ENCODE measurements around the gene AKT1.
"Not testable (repeated sequence)": the region's sequence is repeated elsewhere in the genome, so short reads cannot be mapped to it uniquely, and the experiment has no call there.

Gene AKT1

DNA sequence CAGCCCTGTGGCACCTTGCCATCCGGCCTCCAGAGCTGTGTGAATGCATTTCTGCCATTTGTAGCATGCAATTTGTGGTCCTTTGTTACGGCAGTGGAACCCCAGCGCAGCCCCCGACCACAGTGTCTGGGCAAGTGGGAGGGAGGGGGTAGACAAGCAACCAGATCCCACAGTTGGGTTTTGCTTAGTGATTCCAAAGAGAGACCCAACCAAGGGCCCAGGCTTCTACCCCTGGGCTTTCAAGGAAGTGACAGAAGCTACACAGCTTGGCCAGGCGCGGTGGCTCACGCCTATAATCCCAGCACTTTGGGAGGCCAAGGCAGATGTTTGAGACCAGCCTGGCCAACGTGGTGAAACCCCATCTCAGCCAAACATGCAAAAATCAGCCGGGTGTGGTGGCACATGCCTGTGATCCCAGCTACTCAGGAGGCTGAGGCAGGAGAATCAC is 23.2 kb upstream of the AKT1 start:
- DNase-seq (ENCODE audit: low read depth in 3 of 3): no peak

DNA sequence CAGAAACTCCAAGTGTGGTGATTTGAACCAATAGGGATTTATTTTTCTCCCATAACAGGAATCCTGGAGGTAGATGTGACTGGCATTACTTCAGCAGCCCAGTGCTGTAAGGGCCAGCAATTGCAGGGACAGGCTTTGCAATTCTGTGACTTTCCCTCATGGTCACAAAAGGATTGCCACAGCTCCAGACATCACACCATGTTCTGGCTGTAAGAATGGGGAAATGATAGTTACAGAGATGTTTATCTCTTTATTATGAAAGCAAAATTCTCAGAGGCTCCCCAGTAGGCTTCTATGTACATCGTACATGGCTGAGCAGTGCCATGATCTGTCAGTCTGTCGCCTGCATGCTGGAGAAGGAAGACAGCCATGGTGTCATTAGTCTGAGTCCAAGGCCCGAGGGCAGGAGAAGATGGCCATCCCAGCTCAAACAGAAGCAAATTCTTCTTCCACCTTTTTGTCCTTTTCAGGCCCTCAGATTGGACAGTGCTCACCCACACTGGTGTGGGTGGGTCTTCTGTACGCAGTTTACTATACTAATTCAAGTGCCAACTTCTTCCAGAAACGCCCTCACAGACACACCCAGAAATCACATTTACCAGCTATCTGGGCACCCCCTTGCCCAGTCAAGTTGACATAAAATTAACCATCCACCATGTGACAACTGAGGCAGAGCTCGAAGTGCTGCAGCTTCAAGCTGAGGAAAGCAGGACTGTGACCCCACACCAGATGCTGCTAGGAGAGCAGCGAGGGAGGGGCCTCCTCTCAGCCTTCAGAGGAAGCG is 22.6 kb upstream of the AKT1 start:
- DNase-seq (ENCODE audit: low read depth in 3 of 3): no peak

GRCh38 chr14:104816616-104816884 is 21.0 kb upstream of the AKT1 start:
- no peak for DNase-seq (ENCODE audit: low read depth in 3 of 3)

GRCh38 chr14:104814701-104815100 is 19.2 kb upstream of the AKT1 start:
- DNase-seq (ENCODE audit: low read depth in 3 of 3): not testable (repeated sequence)

DNA sequence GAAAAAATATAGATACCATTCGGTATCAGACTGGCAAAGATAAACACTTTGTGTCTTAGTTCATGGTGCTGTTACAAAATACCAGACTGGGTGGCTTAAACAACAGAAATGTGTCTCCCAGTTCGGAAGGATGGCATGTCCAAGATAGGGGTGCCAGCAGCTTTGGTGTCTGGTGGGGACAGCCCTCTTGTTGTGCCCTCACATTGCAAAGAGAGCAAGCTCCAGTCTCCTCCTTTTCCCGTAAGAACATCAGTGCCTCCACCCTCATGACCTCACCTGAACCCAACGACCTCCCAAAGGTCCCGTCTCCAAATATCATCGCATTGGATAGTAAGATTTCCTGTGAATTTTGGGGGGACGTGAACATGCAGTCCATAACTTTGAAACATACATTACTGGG is 17.7 kb upstream of the AKT1 start:
- no peak for DNase-seq (ENCODE audit: low read depth in 3 of 3)

GRCh38 chr14:104810316-104810715 is 14.8 kb upstream of the AKT1 start:
- no peak for DNase-seq (ENCODE audit: low read depth in 3 of 3)

- no peak for DNase-seq (ENCODE audit: low read depth in 3 of 3)
These were observed 12.9 kb upstream of the AKT1 start for GRCh38 chr14:104808456-104808855.

GRCh38 chr14:104806625-104807465 is 11.3 kb upstream of the AKT1 start:
- no peak for DNase-seq (ENCODE audit: low read depth in 3 of 3)

DNA sequence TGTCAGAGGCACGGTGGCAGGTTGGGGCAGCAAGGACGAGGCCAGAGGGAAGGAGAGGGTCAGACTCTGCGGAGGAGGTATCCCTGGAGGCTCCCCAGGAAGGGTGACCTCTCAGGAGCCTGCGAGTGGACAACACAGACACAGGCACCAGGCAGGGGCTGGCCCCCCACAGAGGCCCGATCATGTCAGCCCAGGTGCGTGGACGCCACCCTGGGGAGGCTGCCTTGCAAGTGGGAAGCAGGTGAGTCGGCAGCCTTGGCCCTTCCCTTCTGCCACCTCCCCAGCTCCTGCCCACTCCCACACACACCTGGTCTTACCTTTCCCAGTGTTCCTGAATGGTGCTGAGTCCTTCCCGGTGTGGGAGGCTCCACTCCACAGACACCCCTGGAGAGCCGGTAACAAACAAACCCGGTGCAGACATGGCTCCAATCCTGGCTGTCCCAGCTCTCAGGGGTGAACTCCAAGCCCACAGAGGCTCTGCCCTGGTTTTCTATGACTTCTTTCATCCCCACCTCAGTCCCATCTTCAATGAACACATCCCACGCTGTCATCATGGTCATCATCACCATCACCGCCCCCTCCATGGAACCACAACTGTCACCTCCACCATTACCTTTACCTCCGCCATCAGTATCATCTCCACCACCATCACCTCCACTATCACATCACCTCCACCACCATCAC is 10.5 kb upstream of the AKT1 start:
- no peak for DNase-seq (ENCODE audit: low read depth in 3 of 3)

DNA sequence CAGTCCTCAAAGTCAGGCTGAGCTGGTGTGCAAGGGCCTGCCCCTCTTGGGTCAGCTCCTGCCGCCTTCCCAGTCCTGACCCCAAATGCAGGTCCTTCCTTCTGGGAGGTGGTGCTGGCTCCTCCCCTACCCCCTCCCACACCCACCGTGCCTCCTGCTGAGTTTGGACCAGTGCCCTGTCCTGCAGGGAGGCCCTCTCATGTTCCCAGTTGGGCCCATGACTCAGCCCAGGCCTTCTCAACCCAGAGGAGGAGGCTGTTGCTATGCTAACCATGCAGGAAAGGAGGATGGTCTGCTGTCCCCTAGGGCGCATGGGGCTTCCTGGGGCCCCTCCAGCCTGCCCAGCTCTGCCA is 9.8 kb upstream of the AKT1 start:
- no peak for DNase-seq (ENCODE audit: low read depth in 3 of 3)

DNA sequence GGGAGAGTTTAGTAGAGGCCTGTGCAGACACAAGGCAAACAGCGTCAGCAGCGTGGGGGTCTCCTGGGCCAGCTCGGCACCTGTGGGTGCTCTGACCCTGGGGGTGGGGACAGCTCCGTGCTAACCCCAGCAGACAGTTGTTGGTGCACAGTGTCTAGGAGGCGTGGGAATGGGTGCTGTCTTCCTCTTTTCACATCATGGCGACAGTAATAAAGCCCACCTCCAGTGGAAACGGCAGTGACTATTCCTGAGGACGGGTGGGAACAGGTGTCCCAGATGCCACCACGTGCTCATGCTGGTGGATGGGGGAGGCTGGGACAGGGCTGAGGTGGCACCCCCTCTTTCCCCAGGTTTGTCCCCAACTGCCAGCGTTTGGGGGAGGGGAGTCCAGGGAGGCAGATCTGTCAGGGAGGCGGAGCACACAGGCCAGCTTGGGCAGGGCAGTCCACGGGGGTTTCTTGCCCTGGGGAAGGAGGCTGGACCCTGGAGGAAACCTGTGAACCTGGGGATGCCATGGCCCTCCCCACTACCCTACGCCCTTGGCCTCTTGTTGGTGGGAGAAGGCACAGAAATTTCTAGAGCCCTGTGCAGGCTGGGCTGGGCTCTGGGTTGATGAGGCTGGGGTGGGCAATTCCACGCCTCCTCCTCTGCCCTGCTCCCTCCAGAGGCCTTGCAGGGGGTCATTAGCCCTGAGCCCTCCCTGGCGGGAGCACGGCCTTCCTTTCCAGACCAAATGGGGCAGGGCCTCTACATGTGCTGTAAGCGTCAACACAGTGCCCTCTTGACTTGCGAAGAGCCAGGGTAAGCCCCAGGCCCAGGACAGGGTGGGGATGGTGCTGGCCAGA is 9.2 kb upstream of the AKT1 start:
- no peak for DNase-seq (ENCODE audit: low read depth in 3 of 3)

GRCh38 chr14:104803912-104804410 is 8.4 kb upstream of the AKT1 start:
- DNase-seq (ENCODE audit: low read depth in 3 of 3): no peak

DNA sequence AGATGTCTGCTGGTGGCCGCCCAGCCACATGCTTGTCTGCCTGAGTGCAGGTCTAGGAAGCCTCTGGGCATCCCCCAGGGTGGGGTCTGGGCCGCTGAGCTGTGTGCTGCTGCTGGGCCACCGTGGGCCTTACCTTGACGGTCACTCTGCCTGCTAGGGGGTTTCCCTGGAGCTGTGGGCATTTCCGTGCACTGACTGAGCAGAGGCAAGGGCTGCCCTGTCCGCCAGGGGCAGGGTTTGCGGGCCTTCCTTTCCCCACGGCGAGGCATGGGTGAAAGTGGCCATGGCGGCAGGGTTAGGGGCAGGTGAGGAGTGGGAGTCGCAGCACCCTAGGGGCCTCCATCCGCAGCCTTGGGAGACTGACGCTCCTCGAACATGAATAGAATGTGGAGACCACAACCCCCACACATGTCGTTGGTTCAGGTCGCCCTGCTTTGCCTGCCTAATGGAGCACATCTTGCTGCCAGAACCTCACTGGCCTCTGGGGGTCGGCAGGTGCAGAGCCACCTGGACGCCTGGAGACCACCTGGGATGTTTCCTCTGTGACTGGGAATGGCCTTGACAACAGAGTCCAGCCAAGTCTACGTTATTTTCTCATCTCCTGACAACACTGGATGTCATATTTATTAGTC is 7.8 kb upstream of the AKT1 start:
- no peak for DNase-seq (ENCODE audit: low read depth in 3 of 3)

- no peak for DNase-seq (ENCODE audit: low read depth in 3 of 3)
These were observed 7.0 kb upstream of the AKT1 start for GRCh38 chr14:104802394-104803184.

DNA sequence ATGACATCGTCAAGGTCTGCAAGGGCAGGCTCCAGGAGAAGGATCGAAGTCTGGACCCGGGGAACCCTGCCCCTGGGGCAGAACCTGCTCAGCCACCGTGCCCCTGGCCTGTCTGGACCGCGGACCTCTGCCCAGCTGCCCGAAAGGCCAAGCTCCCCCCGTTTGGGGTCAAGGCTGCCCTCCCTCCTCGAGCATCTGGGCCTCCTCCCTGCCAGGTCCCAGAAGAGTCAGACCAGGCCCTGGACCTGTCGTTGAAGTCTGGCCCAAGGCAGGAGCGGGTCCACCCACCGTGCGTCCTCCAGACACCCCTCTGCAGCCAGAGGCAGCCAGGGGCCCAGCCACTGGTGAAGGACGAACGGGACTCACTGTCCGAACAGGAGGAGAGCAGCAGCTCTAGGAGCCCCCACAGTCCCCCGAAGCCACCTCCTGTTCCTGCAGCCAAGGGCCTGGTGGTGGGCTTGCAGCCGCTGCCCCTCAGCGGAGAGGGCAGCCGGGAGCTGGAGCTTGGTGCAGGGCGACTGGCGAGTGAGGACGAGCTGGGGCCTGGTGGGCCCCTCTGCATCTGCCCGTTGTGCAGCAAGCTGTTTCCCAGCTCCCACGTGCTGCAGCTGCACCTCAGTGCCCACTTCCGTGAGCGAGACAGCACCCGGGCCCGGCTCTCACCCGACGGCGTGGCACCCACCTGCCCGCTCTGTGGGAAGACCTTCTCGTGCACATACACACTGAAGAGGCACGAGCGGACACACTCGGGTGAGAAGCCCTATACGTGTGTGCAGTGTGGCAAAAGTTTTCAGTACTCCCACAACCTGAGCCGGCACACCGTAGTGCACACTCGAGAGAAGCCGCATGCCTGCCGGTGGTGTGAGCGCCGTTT is 6.2 kb upstream of the AKT1 start:
- no peak for DNase-seq (ENCODE audit: low read depth in 3 of 3)

DNA sequence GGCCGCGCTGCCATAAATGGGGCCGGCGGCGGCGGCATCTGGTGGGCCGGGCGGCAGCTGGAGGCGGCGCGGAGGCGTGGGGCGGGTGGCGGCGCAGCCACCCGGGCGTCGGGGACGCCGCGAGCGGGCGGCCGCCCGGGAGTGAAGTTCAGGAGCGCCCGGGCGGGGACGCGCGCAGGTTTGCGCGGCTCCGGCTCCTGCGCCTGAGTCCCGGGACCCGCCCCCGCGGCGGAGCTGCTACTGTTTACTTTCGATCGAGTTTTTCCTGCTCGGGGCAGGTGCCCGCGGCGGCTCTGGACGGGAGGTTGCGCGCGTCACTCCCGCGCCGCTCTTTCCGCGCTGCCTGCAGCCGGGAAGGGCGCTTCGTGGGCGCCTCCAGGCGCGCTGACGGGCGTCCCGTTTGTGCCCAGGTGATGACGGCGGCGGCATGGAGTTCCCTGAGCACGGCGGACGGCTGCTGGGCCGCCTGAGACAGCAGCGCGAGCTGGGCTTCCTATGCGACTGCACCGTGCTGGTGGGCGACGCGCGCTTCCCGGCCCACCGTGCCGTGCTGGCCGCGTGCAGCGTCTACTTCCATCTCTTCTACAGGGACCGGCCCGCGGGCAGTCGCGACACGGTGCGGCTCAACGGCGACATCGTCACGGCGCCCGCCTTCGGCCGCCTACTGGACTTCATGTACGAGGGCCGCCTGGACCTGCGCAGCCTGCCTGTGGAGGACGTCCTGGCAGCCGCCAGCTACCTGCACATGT is 5.4 kb upstream of the AKT1 start, which contains the start of gene ZBTB42:
Gene ZBTB42, plus strand, starts transcription at position 331 of the 749 bp plus-strand sequence. Its CDS starts 97 bp downstream, at position 428.
- DNase-seq (ENCODE audit: low read depth in 3 of 3): peak; percentile 41 to 57 (median 41)

GRCh38 chr14:104800015-104800770 is 4.6 kb upstream of the AKT1 start:
- DNase-seq (ENCODE audit: low read depth in 3 of 3): peak; percentile 71 to 74 (median 72)

All from stimulated activated CD4-positive, alpha-beta T cell treated with anti-CD3 and anti-CD28 coated beads, TNF-alpha, amount 100 ng/mL, for 4 hours (primary cell).